Heart right ventricle (tissue), 16 donors: ENCODE data around the gene ZNF784. TPM values are rescaled to one million over a fixed set of nuclear protein-coding genes. Genes with fewer than 3 reads are reported as not detected.

Experiments used
- ATAC-seq, 8 donors: fragments of 200-7000 bp; cut with Tn5 transposase; one replicate each; pipeline ENCODE4 v1.9.1; 2020; ENCODE audit warnings: mild to moderate bottlenecking in 8 of 8, moderate library complexity in 8 of 8, moderate number of reproducible peaks in 1 of 8
- DNase-seq, 2 donors: peaks; one replicate each; pipeline ENCODE4 v3.0.0-alpha.2; 2020
- H3K27ac ChIP-seq, 10 donors: fragments of 200-600 bp; sonication (generic) in 2 of 10; one replicate each; pipeline versions ENCODE4 v1.5.0 to v1.8.0; 2020 to 2022; ENCODE audit warnings: mild to moderate bottlenecking in 3 of 10
- H3K27me3 ChIP-seq, 7 donors: fragments of 200-600 bp; one replicate each; pipeline ENCODE4 v1.8.0; 2021 to 2022; ENCODE audit warnings: mild to moderate bottlenecking in 2 of 7
- H3K36me3 ChIP-seq, 9 donors: fragments of 200-600 bp; sonication (generic) in 1 of 9; one replicate each; pipeline versions ENCODE4 v1.5.0 to v1.8.0; 2020 to 2022; ENCODE audit warnings: mild to moderate bottlenecking in 2 of 9
- H3K4me1 ChIP-seq, 9 donors: fragments of 200-600 bp; sonication (generic) in 1 of 9; one replicate each; pipeline versions ENCODE4 v1.5.0 to v1.8.0; 2020 to 2022; ENCODE audit warnings: mild to moderate bottlenecking in 4 of 9
- H3K4me3 ChIP-seq, 10 donors: fragments of 200-600 bp; sonication (generic) in 2 of 10; one replicate each; pipeline versions ENCODE4 v1.5.0 to v1.8.0; 2020 to 2022; ENCODE audit warnings: mild to moderate bottlenecking in 7 of 10, moderate library complexity in 2 of 10
- H3K9me3 ChIP-seq, 11 donors: fragments of 200-600 bp in 10 of 11; sonication (generic) in 2 of 11; one replicate each; pipeline versions ENCODE4 v1.5.0 to v1.8.0; 2013 to 2022; ENCODE audit warnings: mild to moderate bottlenecking in 2 of 11, control low read depth in 1 of 11, moderate library complexity in 1 of 11
- CTCF ChIP-seq, 9 donors: fragments of 200-600 bp; sonication (generic) in 2 of 9; IDR thresholded peaks; one replicate each; pipeline versions ENCODE4 v1.5.0 to v1.8.0; 2021 to 2022; ENCODE audit warnings: antibody characterized with exemption in 9 of 9, mild to moderate bottlenecking in 5 of 9, moderate library complexity in 1 of 9
- WGBS, 2 donors: extraction: QIAGEN DNeasy Blood & Tissue Kit; methylation state at CpG; one replicate each; pipeline ENCODE4 v1.1.7; 2013; ENCODE audit warnings: inconsistent platforms in 1 of 2; 5-methylcytosine and 5-hydroxymethylcytosine counted together
- intact Hi-C, 10 donors: fragments of 100-400 bp; cut with DNase I; formaldehyde crosslinking; loops; one replicate each; pipeline versions ENCODE4 v1.11.1 to v1.14.2; 2022
- polyA plus RNA-seq, 2 donors: library from polyadenylated mRNA; stranded (reverse); fragments of 200-250 nt; gene quantifications; one replicate each; pipeline ENCODE4 v1.2.3, GENCODE V29; 2013
- total RNA-seq, 10 donors: library from RNA; stranded (reverse); fragmentation: NEBNext Ultra II Directional in 3 of 10; extraction: Animal tissue kit (Norgen Biotek cat#: 25700) in 3 of 10; gene quantifications; one replicate each; pipeline versions ENCODE4 v1.2.1 to v1.2.4, GENCODE V29; 2021 to 2023
- donor health status: Arrhythmogenic right ventricular cardiomyopathy.
- donor health status: ischemic (EF 13 %, LVEDD 7.1; RV severe dilation, severe dysfunction).
- donor health status: healthy with polysubstance abuse.
- donor health status: DM: no; HTN: yes; CAD: no.
- donor health status: DM: no; HTN: no; CAD: no.
- donor health status: ischemic (EF 25% LVEDD 6.9; RV normal size, moderate dysfunction).
- donor health status: ischemic (EF 25% LVEDD 5.7; RV mildly dilated, moderate dysfunction).
- donor health status: healthy.
- donor health status: DM: yes; HTN: yes; CAD: no.
- donor health status: Ischemic cardiomyopathy.
- donor health status: ischemic (EF 35%, LVEDD 5.7; RV mildly dilated, moderate dysfunction).
- donor health status: nonischemic (EF 11% LVEDD 7.7; RV severe dilation, severe dysfunction).
- donor health status: DM: yes; HTN: yes; CAD: no.
- donor health status: PGD.
- donor health status: ischemic (EF 29% LVEDD 5.4; RV normal size, mild dysfunction).
- donor health status: nonischemic (EF 23%, LVEDD 6.1; RV moderate dilation, normal function).

The ZNF784 gene
- total and polyA plus RNA-seq, 12 donors = 6.4 to 16.4 (median 11.8) TPM

GRCh38 chr19:55603581-55604292 lies 20.6 kb downstream of the ZNF784 start:
- 74 to 75% methylated on average over 22 of the region's 22 CpGs for WGBS, 2 donors
- DNase-seq (no peak), ATAC-seq (no peak)
- Histone ChIP-seq H3K36me3 (peaks cover 0 to 26% (median 0%) of the 10 kb centered on the region in 9 donors), H3K27me3 (no peaks in the 10 kb centered on the region), H3K27ac (peak overlapping the region in 7 of 10 donors; percentile 95 to 98 (median 96)), H3K4me3 (peak overlapping the region in 5 of 10 donors; percentile 74 to 85 (median 83)), H3K4me1 (peaks cover 4 to 51% (median 31%) of the 10 kb centered on the region in 9 donors), H3K9me3 (no peaks in the 10 kb centered on the region)
- TF ChIP-seq CTCF (IDR thresholded peaks at IDR 0.05) = no peak
- intact Hi-C loops = loop anchor here in 1 of 10 donors (10.0 kb wide), 1 partner anchor 89 kb away; no protein-coding TSS in a partner anchor

- no peak for TF ChIP-seq CTCF (IDR thresholded peaks at IDR 0.05)
- Histone ChIP-seq H3K36me3 (peaks cover 0 to 22% (median 0%) of the 10 kb centered on the region in 9 donors), H3K27ac (no peak overlapping the region), H3K4me3 (no peak overlapping the region), H3K9me3 (no peaks in the 10 kb centered on the region), H3K27me3 (no peaks in the 10 kb centered on the region), H3K4me1 (peaks cover 4 to 55% (median 37%) of the 10 kb centered on the region in 9 donors)
- ATAC-seq (no peak), DNase-seq (no peak)
- intact Hi-C loops = loop anchor here in 1 of 10 donors (10.0 kb wide), 1 partner anchor 88 kb away; no protein-coding TSS in a partner anchor
- WGBS, 2 donors = 91 to 92% methylated on average over 21 of the region's 21 CpGs
Observed at GRCh38 chr19:55603115-55603514, 21.3 kb downstream of the ZNF784 start.

- H3K4me1 ChIP-seq = peaks cover 4 to 50% (median 38%) of the 10 kb centered on the region in 9 donors
- H3K4me3 ChIP-seq = no peak overlapping the region
- intact Hi-C loops = loop anchor here in 1 of 10 donors (10.0 kb wide), 1 partner anchor 88 kb away; no protein-coding TSS in a partner anchor
- DNase-seq (no peak), ATAC-seq (no peak)
- WGBS, 2 donors = 92% methylated on average over 56 to 60 of the region's 60 CpGs
- TF ChIP-seq CTCF (IDR thresholded peaks at IDR 0.05) = no peak
- H3K27ac ChIP-seq = peak overlapping the region in 2 of 10 donors; percentile 97 to 100
- H3K36me3 ChIP-seq = peaks cover 0 to 19% (median 0%) of the 10 kb centered on the region in 9 donors
- H3K27me3 ChIP-seq = no peaks in the 10 kb centered on the region
- H3K9me3 ChIP-seq = no peaks in the 10 kb centered on the region
Observed at GRCh38 chr19:55602104-55603001, 22.0 kb downstream of the ZNF784 start.

- H3K4me1 ChIP-seq = peaks cover 4 to 37% (median 27%) of the 10 kb centered on the region in 9 donors
- H3K9me3 ChIP-seq = no peaks in the 10 kb centered on the region
- 66 to 83% methylated on average over 4 of the region's 4 CpGs for WGBS, 2 donors
- H3K27me3 ChIP-seq = no peaks in the 10 kb centered on the region
- TF ChIP-seq CTCF (IDR thresholded peaks at IDR 0.05) = no peak
- intact Hi-C loops = loop anchor here in 1 of 10 donors (10.0 kb wide), 1 partner anchor 86 kb away; no protein-coding TSS in a partner anchor
- peaks cover 0 to 23% (median 0%) of the 10 kb centered on the region in 9 donors for H3K36me3 ChIP-seq
- peak overlapping the region; percentile 96 to 100 (median 98) for H3K27ac ChIP-seq
- ATAC-seq (no peak), DNase-seq (no peak)
- peak overlapping the region; percentile 54 to 94 (median 76) for H3K4me3 ChIP-seq
Observed at GRCh38 chr19:55601084-55601483, 23.3 kb downstream of the ZNF784 start.
